Uterus (tissue), 4 donors: Measurements from ENCODE around the gene NMB. TPM values are rescaled to one million over a fixed set of nuclear protein-coding genes. Genes with fewer than 3 reads are reported as not detected.
"Not testable (repeated sequence)": the region's sequence is repeated elsewhere in the genome, so short reads cannot be mapped to it uniquely, and the experiment has no call there.

ENCODE experiments used
- DNase-seq, 2 donors: peaks; one replicate each; pipeline ENCODE4 v3.0.0-alpha.2; 2019 to 2020
- H3K27ac ChIP-seq, 2 donors: fragments of 200-600 bp; sonication (generic); 1 replicate in 1 of 2; 2 replicates in 1 of 2; pipeline ENCODE4 v1.5.1; 2016 to 2018
- H3K27me3 ChIP-seq, 2 donors: fragments of 200-600 bp; sonication (generic); one replicate each; pipeline ENCODE4 v1.5.1; 2018 to 2019; ENCODE audit warnings: control low read depth in 1 of 2
- H3K36me3 ChIP-seq, 2 donors: fragments of 200-600 bp; sonication (generic); one replicate each; pipeline ENCODE4 v1.5.1; 2019; ENCODE audit warnings: control low read depth in 1 of 2
- H3K4me1 ChIP-seq, 2 donors: fragments of 200-600 bp; sonication (generic); one replicate each; pipeline ENCODE4 v1.5.1; 2018 to 2019; ENCODE audit warnings: control low read depth in 1 of 2
- H3K4me3 ChIP-seq, 2 donors: fragments of 200-600 bp; sonication (generic); 1 replicate in 1 of 2; 2 replicates in 1 of 2; pipeline ENCODE4 v1.5.1; 2018 to 2019; ENCODE audit warnings: mild to moderate bottlenecking in 1 of 2
- H3K9me3 ChIP-seq, 2 donors: fragments of 200-600 bp; sonication (generic); one replicate each; pipeline ENCODE4 v1.5.1; 2019; ENCODE audit warnings: control low read depth in 1 of 2
- CTCF ChIP-seq, 4 experiments: fragments of 200-600 bp in 2 of 4; fragments of 450-650 bp in 2 of 4; sonication (generic) in 2 of 4; IDR thresholded peaks; one replicate each; pipeline ENCODE4 v1.5.1; 2016 to 2019; ENCODE audit warnings: antibody characterized with exemption in 4 of 4, mild to moderate bottlenecking in 2 of 4, moderate library complexity in 1 of 4
- POLR2A ChIP-seq, 2 donors: fragments of 450-650 bp; IDR thresholded peaks; one replicate each; pipeline ENCODE4 v1.6.1; 2016; ENCODE audit warnings: antibody characterized with exemption in 2 of 2, mild to moderate bottlenecking in 1 of 2, moderate library complexity in 1 of 2
- intact Hi-C: fragments of 100-400 bp; cut with DNase I; formaldehyde crosslinking; loops from one replicate; pipeline ENCODE4 v1.15.1; 2023; ENCODE audit warnings: low total_unique reads
- total RNA-seq, 4 donors: library from RNA; depleted of rRNA in 3 of 4; stranded (reverse); fragments of >200 nt in 3 of 4; gene quantifications; one replicate each; pipeline versions ENCODE4 v1.1.0 to v1.2.4, GENCODE V29; 2014 to 2023
- donor health status: DM: yes; HTN: yes; CAD: no.

NMB gene
- total RNA-seq, 4 donors from 2014 or later: 3.1 to 10.5 (median 7.4) TPM

GRCh38 chr15:84645496-84645895, 12.5 kb downstream of the NMB start:
- Histone ChIP-seq H3K36me3 (no peaks in the 10 kb centered on the region), H3K4me3 (no peak overlapping the region), H3K27ac (no peak overlapping the region), H3K9me3 (no peaks in the 10 kb centered on the region), H3K27me3 (no peaks in the 10 kb centered on the region), H3K4me1 (no peaks in the 10 kb centered on the region)
- no peak for DNase-seq
- TF ChIP-seq POLR2A (IDR thresholded peaks at IDR 0.05): no peak
- no peak for TF ChIP-seq CTCF (IDR thresholded peaks at IDR 0.05)
- intact Hi-C loops: no loop called here

GRCh38 chr15:84643838-84644237, 14.2 kb downstream of the NMB start:
- intact Hi-C loops: no loop called here
- no peaks in the 10 kb centered on the region for H3K36me3 ChIP-seq

GRCh38 chr15:84642640-84643039, 15.4 kb downstream of the NMB start:
- H3K9me3 ChIP-seq, H3K4me3 ChIP-seq, H3K27me3 ChIP-seq, H3K4me1 ChIP-seq, intact Hi-C loops, H3K36me3 ChIP-seq, H3K27ac ChIP-seq, DNase-seq: not testable (repeated sequence)

More at GRCh38 chr15:84643838-84644237, 14.2 kb downstream of the NMB start:
- H3K4me3 ChIP-seq: no peak overlapping the region
- no peaks in the 10 kb centered on the region for H3K4me1 ChIP-seq
- no peaks in the 10 kb centered on the region for H3K9me3 ChIP-seq
- no peak for DNase-seq
- TF ChIP-seq POLR2A (IDR thresholded peaks at IDR 0.05): no peak
- no peak for TF ChIP-seq CTCF (IDR thresholded peaks at IDR 0.05)
- H3K27ac ChIP-seq: no peak overlapping the region
- no peaks in the 10 kb centered on the region for H3K27me3 ChIP-seq

GRCh38 chr15:84641871-84642270, 16.1 kb downstream of the NMB start:
- intact Hi-C loops, H3K27me3 ChIP-seq, H3K36me3 ChIP-seq, H3K9me3 ChIP-seq, H3K4me1 ChIP-seq, H3K27ac ChIP-seq, DNase-seq, H3K4me3 ChIP-seq: not testable (repeated sequence)

- no peak for TF ChIP-seq POLR2A (IDR thresholded peaks at IDR 0.05)
- TF ChIP-seq CTCF (IDR thresholded peaks at IDR 0.05): no peak
- intact Hi-C loops: no loop called here
- no peaks in the 10 kb centered on the region for H3K4me1 ChIP-seq
- no peaks in the 10 kb centered on the region for H3K36me3 ChIP-seq
- H3K27ac ChIP-seq: no peak overlapping the region
- no peak overlapping the region for H3K4me3 ChIP-seq
- no peaks in the 10 kb centered on the region for H3K27me3 ChIP-seq
- H3K9me3 ChIP-seq: no peaks in the 10 kb centered on the region
- no peak for DNase-seq
Observed at GRCh38 chr15:84638103-84638502, 19.9 kb downstream of the NMB start.

- intact Hi-C loops: no loop called here
- TF ChIP-seq POLR2A (IDR thresholded peaks at IDR 0.05) (no peak), CTCF (IDR thresholded peaks at IDR 0.05) (no peak)
- peaks cover 0 to 7% of the 10 kb centered on the region in 2 donors for H3K4me1 ChIP-seq
- H3K27ac ChIP-seq: peak overlapping the region; percentile 95
- no peaks in the 10 kb centered on the region for H3K36me3 ChIP-seq
- H3K9me3 ChIP-seq: no peaks in the 10 kb centered on the region
- H3K27me3 ChIP-seq: no peaks in the 10 kb centered on the region
- no peak for DNase-seq
- peak overlapping the region; percentile 47 to 57 for H3K4me3 ChIP-seq
Observed at GRCh38 chr15:84634228-84634837, 23.7 kb downstream of the NMB start.
